PC-9 (cell line): ENCODE measurements around the gene KCNJ6. TPM values are rescaled to one million over a fixed set of nuclear protein-coding genes. Genes with fewer than 3 reads are reported as not detected.

Experiments used
- BruUV-seq: library from RNA; stranded (reverse); fragments of 400-500 nt; replicated peaks from 2 replicates; lab custom pipeline; 2021; lab: Mats Ljungman, UMichigan
- CTCF ChIA-PET: fragments of 300-600 bp; sonication (Branson Sonifier 250); formaldehyde crosslinking; loops from one replicate; lab custom pipeline; 2022; ENCODE audit warnings: antibody characterized with exemption; lab: Charles Lee
- POLR2A ChIA-PET: fragments of 300-600 bp; sonication (Branson Sonifier 250); formaldehyde crosslinking; loops from one replicate; lab custom pipeline; 2022; ENCODE audit warnings: antibody characterized with exemption; ENCODE audit not compliant: unreplicated experiment; lab: Charles Lee
- DNase-seq, 2 experiments: peaks; one replicate each; pipeline versions ENCODE4 v3.0.0 to v3.0.0-alpha.2; 2015 to 2022; ENCODE audit warnings: mixed read lengths in 1 of 2
- H2AFZ ChIP-seq: fragments of 200-600 bp; sonication (generic); 2 replicates; pipeline ENCODE4 v1.8.1; 2017; ENCODE audit warnings: antibody characterized with exemption
- H3F3A ChIP-seq: fragments of 200-600 bp; sonication (generic); 2 replicates; pipeline ENCODE4 v1.8.1; 2017; ENCODE audit warnings: antibody characterized with exemption, mild to moderate bottlenecking, low read depth; ENCODE audit not compliant: insufficient read depth
- H3K27ac ChIP-seq: fragments of 200-600 bp; sonication (generic); 2 replicates; pipeline ENCODE4 v1.6.1; 2016; ENCODE audit warnings: mixed run types
- H3K27me3 ChIP-seq: fragments of 200-600 bp; sonication (generic); 2 replicates; pipeline ENCODE4 v1.6.1; 2016; ENCODE audit warnings: low read depth, mixed run types; ENCODE audit not compliant: insufficient read depth
- H3K36me3 ChIP-seq: fragments of 200-600 bp; sonication (generic); 2 replicates; pipeline ENCODE4 v1.6.1; 2016; ENCODE audit warnings: low read depth, mixed run types
- H3K4me1 ChIP-seq: fragments of 200-600 bp; sonication (generic); replicated peaks from 2 replicates; pipeline ENCODE4 v1.6.1; 2016; ENCODE audit warnings: mixed run types; ENCODE audit not compliant: insufficient read depth
- H3K4me2 ChIP-seq: fragments of 200-600 bp; sonication (generic); 2 replicates; pipeline ENCODE4 v1.6.1; 2017; ENCODE audit warnings: mixed run types
- H3K4me3 ChIP-seq: fragments of 200-600 bp; sonication (generic); 2 replicates; pipeline ENCODE4 v1.6.1; 2016; ENCODE audit warnings: mixed run types
- H3K79me2 ChIP-seq: fragments of 200-600 bp; sonication (generic); 2 replicates; pipeline ENCODE4 v1.6.1; 2017; ENCODE audit warnings: low read depth, mixed run types
- H3K9me2 ChIP-seq: fragments of 200-600 bp; sonication (generic); 2 replicates; pipeline ENCODE4 v1.8.1; 2017; ENCODE audit warnings: mild to moderate bottlenecking; ENCODE audit not compliant: insufficient read depth
- H3K9me3 ChIP-seq: fragments of 200-600 bp; sonication (generic); 2 replicates; pipeline ENCODE4 v1.8.1; 2016; ENCODE audit warnings: low read depth; ENCODE audit not compliant: insufficient read depth
- H4K20me1 ChIP-seq: fragments of 200-600 bp; sonication (generic); 2 replicates; pipeline ENCODE4 v1.8.1; 2017; ENCODE audit not compliant: insufficient read depth
- CTCF ChIP-seq: fragments of 200-600 bp; sonication (generic); conservative IDR thresholded peaks from 2 replicates; pipeline ENCODE4 v1.6.1; 2017; ENCODE audit warnings: mixed run types, antibody characterized with exemption, mild to moderate bottlenecking, moderate library complexity
- EZH2 ChIP-seq: fragments of 200-600 bp; sonication (generic); IDR thresholded peaks from 2 replicates; pipeline ENCODE4 v1.8.0; 2017; ENCODE audit warnings: antibody characterized with exemption, low read depth
- intact Hi-C: fragments of 100-400 bp; cut with micrococcal nuclease; formaldehyde crosslinking; loops from one replicate; pipeline ENCODE4 v1.10.0; 2022; ENCODE audit not compliant: unreplicated experiment
- total RNA-seq: library from RNA; stranded (reverse); gene quantifications from 2 replicates; pipeline ENCODE4 v1.2.3, GENCODE V29; 2021

Gene KCNJ6
- total RNA-seq, 1 experiment from 2014 or later: not detected

DNA sequence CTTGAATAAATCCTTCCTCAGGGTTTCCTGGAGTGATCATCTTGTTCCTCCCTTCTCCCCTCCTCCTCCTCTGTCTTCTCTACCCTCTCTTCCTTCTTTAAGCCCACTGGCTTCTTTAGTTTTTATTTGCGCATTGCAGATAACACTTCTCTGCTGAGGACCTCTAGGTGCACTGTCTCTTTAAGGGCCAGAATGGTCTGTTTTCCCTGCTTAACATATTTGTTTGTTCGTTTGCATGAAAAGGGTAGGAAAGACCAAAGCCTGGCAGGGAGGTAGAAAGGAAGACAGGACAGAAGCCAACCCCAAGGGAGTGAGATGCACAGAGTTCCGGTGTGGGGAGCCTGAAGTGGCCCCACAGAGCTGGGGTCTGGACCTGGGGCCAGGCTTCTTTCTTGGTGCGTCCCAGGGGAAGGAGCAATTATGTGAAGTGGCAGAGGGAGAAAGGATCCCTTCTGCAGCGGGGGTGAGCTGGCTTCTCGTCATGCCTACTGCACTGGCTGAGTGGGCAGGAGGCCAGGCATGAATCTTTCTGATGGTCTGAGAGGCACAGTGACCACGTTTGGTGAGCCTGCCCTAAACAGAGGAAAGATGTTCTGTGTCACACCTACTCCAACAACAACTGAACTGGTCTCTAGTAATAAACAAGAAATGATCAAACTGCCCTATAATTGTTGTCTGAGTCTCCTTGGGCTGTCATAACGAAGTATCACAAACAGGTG is 232.7 kb downstream of the KCNJ6 start:
- H3K27ac ChIP-seq: no peak overlapping the region
- no peak overlapping the region for H2AFZ ChIP-seq
- CTCF ChIA-PET: no interaction called here
- no peaks in the 10 kb centered on the region for H4K20me1 ChIP-seq
- no TSS peak for BruUV-seq
- no peak for TF ChIP-seq EZH2
- no peak for TF ChIP-seq CTCF
- H3K79me2 ChIP-seq: no peaks in the 10 kb centered on the region
- intact Hi-C loops: no loop called here
- H3F3A ChIP-seq: no peaks in the 10 kb centered on the region
- H3K4me3 ChIP-seq: no peak overlapping the region
- H3K4me2 ChIP-seq: no peak overlapping the region
- POLR2A ChIA-PET: no interaction called here
- no peaks in the 10 kb centered on the region for H3K4me1 ChIP-seq
- peaks cover 9% of the 10 kb centered on the region; the same call in 1 of the 2 replicates for H3K27me3 ChIP-seq
- no peak for DNase-seq
- no peaks in the 10 kb centered on the region for H3K9me3 ChIP-seq
- H3K9me2 ChIP-seq: no peaks in the 10 kb centered on the region
- H3K36me3 ChIP-seq: no peaks in the 10 kb centered on the region

DNA sequence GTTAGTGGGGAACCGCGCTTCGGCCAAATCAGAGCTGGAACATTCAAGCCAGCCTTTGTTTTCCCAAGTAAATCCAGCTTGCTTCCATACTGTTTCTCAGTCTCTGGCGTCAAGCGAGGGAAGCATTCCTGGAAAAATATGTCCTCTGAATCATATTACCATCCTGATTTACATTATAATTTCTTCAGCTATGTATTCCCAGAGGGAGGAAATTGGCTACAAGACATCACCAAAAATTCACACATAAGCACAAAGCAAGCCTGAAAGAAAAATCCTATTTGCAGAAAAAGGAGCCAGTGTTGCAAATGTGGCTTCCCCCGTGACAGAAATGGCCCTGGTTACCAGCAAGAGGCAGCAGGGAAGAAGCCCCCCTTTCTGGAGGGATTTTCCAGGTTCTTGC is 233.3 kb downstream of the KCNJ6 start:
- Histone ChIP-seq H4K20me1 (no peaks in the 10 kb centered on the region), H3K4me1 (no peaks in the 10 kb centered on the region), H3K27me3 (peaks cover 9% of the 10 kb centered on the region; the same call in 1 of the 2 replicates), H2AFZ (no peak overlapping the region), H3K9me2 (no peaks in the 10 kb centered on the region), H3K4me3 (no peak overlapping the region), H3K4me2 (no peak overlapping the region), H3K27ac (no peak overlapping the region), H3K9me3 (no peaks in the 10 kb centered on the region), H3K36me3 (no peaks in the 10 kb centered on the region), H3F3A (no peaks in the 10 kb centered on the region), H3K79me2 (no peaks in the 10 kb centered on the region)
- DNase-seq: no peak
- BruUV-seq: no TSS peak
- CTCF ChIA-PET: no interaction called here
- POLR2A ChIA-PET: no interaction called here
- TF ChIP-seq CTCF: no peak
- TF ChIP-seq EZH2: no peak
- intact Hi-C loops: no loop called here

DNA sequence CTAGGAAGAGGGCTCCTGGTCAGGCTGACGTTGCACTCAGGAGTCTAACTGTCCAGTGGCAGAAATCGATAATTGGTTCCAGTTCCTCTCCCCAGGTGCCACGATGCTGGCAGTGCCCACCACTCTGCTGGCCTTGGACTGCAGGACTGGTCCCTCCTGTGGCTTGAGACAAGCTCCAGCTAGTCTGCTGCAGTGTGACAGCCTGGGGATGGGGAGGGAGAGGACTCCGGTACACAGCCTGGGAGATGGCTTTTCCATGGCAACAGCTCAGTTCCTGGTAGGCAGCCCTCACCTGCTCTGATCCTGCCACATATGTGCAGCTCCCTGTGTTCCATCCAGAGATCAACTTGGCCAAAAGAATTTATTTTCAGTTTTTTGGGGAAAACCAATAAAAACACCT is 239.3 kb downstream of the KCNJ6 start:
- CTCF ChIA-PET: interaction anchor here (0.6 kb wide), 1 partner anchor 444 kb away, joined by 3 read pairs; no protein-coding TSS in a partner anchor
- no peaks in the 10 kb centered on the region for H3K79me2 ChIP-seq
- H3K27me3 ChIP-seq: peaks cover 9% of the 10 kb centered on the region; the same call in 1 of the 2 replicates

More for the DNA sequence above, 239.3 kb downstream of the KCNJ6 start:
- Histone ChIP-seq H3K27ac (no peak overlapping the region), H3K36me3 (no peaks in the 10 kb centered on the region), H3F3A (no peaks in the 10 kb centered on the region), H3K9me3 (no peaks in the 10 kb centered on the region), H3K4me1 (peaks cover 9% of the 10 kb centered on the region), H2AFZ (no peak overlapping the region), H3K4me2 (no peak overlapping the region), H3K4me3 (no peak overlapping the region), H4K20me1 (no peaks in the 10 kb centered on the region), H3K9me2 (no peaks in the 10 kb centered on the region)
- no TSS peak for BruUV-seq
- TF ChIP-seq CTCF (no peak), EZH2 (no peak)
- POLR2A ChIA-PET: no interaction called here
- intact Hi-C loops: no loop called here
- no peak for DNase-seq
